Hepatocyte (in vitro differentiated cells): ENCODE results near the gene KRT35.

ENCODE experiments used
- EZH2 ChIP-seq: fragments of 200-600 bp; sonication (generic); IDR thresholded peaks from 2 replicates; pipeline ENCODE4 v1.6.1; 2016; ENCODE audit warnings: antibody characterized with exemption, mild to moderate bottlenecking, borderline replicate concordance
- EZH2phosphoT487 ChIP-seq: fragments of 200-600 bp; sonication (generic); IDR thresholded peaks from one replicate; pipeline ENCODE4 v1.6.1; 2018; ENCODE audit warnings: antibody characterized with exemption, mild to moderate bottlenecking, low read depth, moderate library complexity; ENCODE audit not compliant: unreplicated experiment, severe bottlenecking
- TF ChIP-seq, protein P1 (sequence below): fragments of 200-600 bp; sonication (generic); IDR thresholded peaks from 2 replicates; pipeline ENCODE4 v1.5.1; 2016; ENCODE audit warnings: antibody characterized with exemption, mild to moderate bottlenecking; ENCODE audit not compliant: poor library complexity

DNA sequence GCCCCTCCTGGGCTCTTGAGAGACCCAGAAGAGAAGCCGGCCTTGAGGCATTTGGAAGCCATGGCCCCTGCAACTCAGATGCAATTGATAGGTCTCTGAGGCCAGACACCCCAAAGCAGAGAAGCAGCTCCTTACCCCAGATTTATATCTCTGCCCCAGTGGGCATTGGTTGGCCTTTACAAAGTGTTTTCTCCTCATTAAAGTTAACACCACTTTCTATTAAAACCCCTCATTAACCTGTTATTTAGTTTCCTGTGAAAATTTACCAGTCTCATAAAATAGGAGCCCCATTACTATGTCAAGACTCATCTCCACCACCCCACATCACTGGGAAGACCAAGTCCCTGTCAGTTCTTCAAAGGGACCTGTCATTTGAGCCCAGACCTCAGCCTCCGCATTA, at the start of gene KRT35:
- TF ChIP-seq, protein P1, sequence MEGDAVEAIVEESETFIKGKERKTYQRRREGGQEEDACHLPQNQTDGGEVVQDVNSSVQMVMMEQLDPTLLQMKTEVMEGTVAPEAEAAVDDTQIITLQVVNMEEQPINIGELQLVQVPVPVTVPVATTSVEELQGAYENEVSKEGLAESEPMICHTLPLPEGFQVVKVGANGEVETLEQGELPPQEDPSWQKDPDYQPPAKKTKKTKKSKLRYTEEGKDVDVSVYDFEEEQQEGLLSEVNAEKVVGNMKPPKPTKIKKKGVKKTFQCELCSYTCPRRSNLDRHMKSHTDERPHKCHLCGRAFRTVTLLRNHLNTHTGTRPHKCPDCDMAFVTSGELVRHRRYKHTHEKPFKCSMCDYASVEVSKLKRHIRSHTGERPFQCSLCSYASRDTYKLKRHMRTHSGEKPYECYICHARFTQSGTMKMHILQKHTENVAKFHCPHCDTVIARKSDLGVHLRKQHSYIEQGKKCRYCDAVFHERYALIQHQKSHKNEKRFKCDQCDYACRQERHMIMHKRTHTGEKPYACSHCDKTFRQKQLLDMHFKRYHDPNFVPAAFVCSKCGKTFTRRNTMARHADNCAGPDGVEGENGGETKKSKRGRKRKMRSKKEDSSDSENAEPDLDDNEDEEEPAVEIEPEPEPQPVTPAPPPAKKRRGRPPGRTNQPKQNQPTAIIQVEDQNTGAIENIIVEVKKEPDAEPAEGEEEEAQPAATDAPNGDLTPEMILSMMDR, result no peak
- TF ChIP-seq EZH2 (no peak), EZH2phosphoT487 (no peak)
